K562 (cell line): ENCODE data around the gene ADAD1. TPM values are rescaled to one million over a fixed set of nuclear protein-coding genes. Genes with fewer than 3 reads are reported as not detected.

Experiments
- ATAC-seq: fragments of 200-7000 bp; cut with Tn5 transposase; 3 replicates; pipeline ENCODE4 v1.9.1; 2020; ENCODE audit warnings: moderate library complexity
- BruUV-seq: library from RNA; stranded (reverse); fragments of 400-500 nt; replicated peaks from 2 replicates; lab custom pipeline; 2021; lab: Mats Ljungman, UMichigan
- CTCF ChIA-PET: fragments of 300-600 bp; formaldehyde crosslinking; extraction: SDS; loops from one replicate; lab custom pipeline; 2021; ENCODE audit warnings: low intra/inter-chr PET ratio; lab: Yijun Ruan, JAX
- POLR2A ChIA-PET: fragments of 300-600, 350-650 bp; sonication (Branson Sonifier 250); formaldehyde crosslinking; extraction: SDS; loops from one replicate; lab custom pipeline; 2021; ENCODE audit warnings: antibody characterized with exemption, inconsistent platforms; lab: Yijun Ruan, JAX
- DNase-seq, 4 experiments: peaks; one replicate each; pipeline versions ENCODE4 v3.0.0 to v3.0.0-alpha.2; 2011 to 2018; ENCODE audit warnings: low spot score in 3 of 4, mixed read lengths in 3 of 4; ENCODE audit errors: extremely low read depth in 1 of 4
- FAIRE-seq: peaks from 2 replicates; lab custom pipeline; 2011; peaks lifted over from hg19 to GRCh38; lab: Jason Lieb, UNC
- H2AFZ ChIP-seq: 2 replicates; pipeline ENCODE4 v1.6.0; 2011; ENCODE audit warnings: low read depth, low read length, control low read depth, inconsistent platforms
- H3K27ac ChIP-seq: fragments of 200-600 bp; 3 replicates; pipeline ENCODE4 v1.8.0; 2011; ENCODE audit warnings: low read depth, mild to moderate bottlenecking, control low read depth, inconsistent platforms, low read length, moderate library complexity, mixed read lengths; ENCODE audit errors: extremely low read depth
- H3K27me3 ChIP-seq, 2 experiments: fragments of 300-600 bp in 1 of 2; 2 replicates in 1 of 2; 3 replicates in 1 of 2; pipeline versions ENCODE4 v1.6.0 to v1.8.0; 2011; ENCODE audit warnings: inconsistent platforms in 2 of 2, low read length in 2 of 2, mild to moderate bottlenecking in 1 of 2, mixed read lengths in 1 of 2, moderate library complexity in 1 of 2; ENCODE audit not compliant: control insufficient read depth in 2 of 2, insufficient read depth in 2 of 2
- H3K36me3 ChIP-seq: fragments of 300-600 bp; 3 replicates; pipeline ENCODE4 v1.8.0; 2011; ENCODE audit warnings: mild to moderate bottlenecking, low read length, inconsistent platforms; ENCODE audit not compliant: control insufficient read depth, insufficient read depth
- H3K4me1 ChIP-seq, 2 experiments: fragments of 200-600 bp in 1 of 2; replicated peaks in 1 of 2; 2 replicates in 1 of 2; 3 replicates in 1 of 2; pipeline versions ENCODE4 v1.5.1 to v1.8.0; 2011; ENCODE audit warnings: inconsistent platforms in 2 of 2, low read length in 2 of 2, mild to moderate bottlenecking in 1 of 2, mixed read lengths in 1 of 2, moderate library complexity in 1 of 2; ENCODE audit not compliant: control insufficient read depth in 2 of 2, insufficient read depth in 2 of 2
- H3K4me2 ChIP-seq: 2 replicates; pipeline ENCODE4 v1.6.1; 2011; ENCODE audit warnings: low read length, control low read depth, inconsistent platforms, mixed read lengths; ENCODE audit not compliant: insufficient read depth
- H3K4me3 ChIP-seq: fragments of 200-600 bp; sonication (generic), shearing (Covaris generic); 2 replicates; pipeline ENCODE4 v1.5.1; 2016; ENCODE audit warnings: control low read depth, inconsistent platforms
- H3K79me2 ChIP-seq: fragments of 200-600 bp; 3 replicates; pipeline ENCODE4 v1.8.0; 2011; ENCODE audit warnings: low read length, inconsistent platforms; ENCODE audit not compliant: control insufficient read depth, insufficient read depth
- H3K9ac ChIP-seq, 2 experiments: 2 replicates each; pipeline versions ENCODE4 v1.6.0 to v1.6.1; 2011; ENCODE audit warnings: low read depth in 2 of 2, low read length in 2 of 2, control low read depth in 1 of 2, inconsistent platforms in 1 of 2, mild to moderate bottlenecking in 1 of 2, mixed read lengths in 1 of 2; ENCODE audit not compliant: insufficient read depth in 1 of 2
- H3K9me1 ChIP-seq: one replicate; pipeline ENCODE4 v1.6.0; 2011; ENCODE audit warnings: inconsistent platforms, mild to moderate bottlenecking, low read length, moderate library complexity; ENCODE audit not compliant: control insufficient read depth, insufficient read depth
- H3K9me3 ChIP-seq: replicated peaks from 2 replicates; pipeline ENCODE4 v1.5.1; 2011; ENCODE audit warnings: low read depth, low read length, inconsistent platforms; ENCODE audit not compliant: control insufficient read depth, insufficient read depth
- H4K20me1 ChIP-seq: replicated peaks from 2 replicates; pipeline ENCODE4 v1.6.1; 2011; ENCODE audit warnings: low read length, inconsistent platforms, mixed read lengths; ENCODE audit not compliant: control insufficient read depth, insufficient read depth
- ATF7 ChIP-seq: fragments of 450-650 bp; IDR thresholded peaks from 2 replicates; pipeline ENCODE4 v1.7.1; 2014; ENCODE audit warnings: mild to moderate bottlenecking, moderate library complexity
- CBFA2T3 ChIP-seq: fragments of 450-650 bp; IDR thresholded peaks from 2 replicates; pipeline ENCODE4 v1.6.1; 2017
- CBX3 ChIP-seq, 2 experiments: IDR thresholded peaks; 1 replicate in 1 of 2; 2 replicates in 1 of 2; pipeline ENCODE4 v1.6.1; 2012; ENCODE audit warnings: inconsistent platforms in 2 of 2, low read length in 2 of 2, borderline replicate concordance in 1 of 2, control low read depth in 1 of 2
- CHD2 ChIP-seq: IDR thresholded peaks from 2 replicates; pipeline ENCODE4 v1.6.1; 2011; ENCODE audit warnings: low read depth, low read length
- HNRNPUL1 ChIP-seq: fragments of 200-400 bp; formaldehyde crosslinking; IDR thresholded peaks from 2 replicates; pipeline ENCODE4 v1.6.1; 2017; ENCODE audit warnings: low read length
- SRF ChIP-seq, 2 experiments: fragments of 250-450, 450-650 bp in 1 of 2; sonication (Bioruptor Pico) in 1 of 2; sonication (generic) in 1 of 2; formaldehyde crosslinking; IDR thresholded peaks; 2 replicates each; pipeline versions ENCODE4 v1.5.0 to v1.5.1; 2020 to 2022; ENCODE audit warnings: mild to moderate bottlenecking in 1 of 2, missing genetic modification reagents in 1 of 2
- WGBS: fragments of 100-300 bp; shearing (Covaris generic); methylation state at CpG from one replicate; pipeline ENCODE4 v1.1.6; 2016; ENCODE audit warnings: low coverage, mixed read lengths; ENCODE audit not compliant: insufficient coverage; ENCODE audit errors: missing lambda C conversion rate; 5-methylcytosine and 5-hydroxymethylcytosine counted together
- in situ Hi-C: fragments of 300-500 bp; cut with MboI; formaldehyde crosslinking; loops from 4 replicates; pipeline ENCODE4 v1.15.0; 2018; ENCODE audit warnings: inconsistent platforms, mixed read lengths
- intact Hi-C: fragments of 100-400 bp; cut with micrococcal nuclease; formaldehyde crosslinking; loops from 2 replicates; pipeline ENCODE4 v1.14.2; 2022
- polyA plus RNA-seq, 8 experiments: library from polyadenylated mRNA; depleted of rRNA in 4 of 8; stranded (reverse) in 5 of 8; unstranded in 3 of 8; fragments of >200 nt; fragmentation: Nextera tagmentation in 2 of 8; fragmentation: Illumina TruSeq in 1 of 8; extraction: Ambion mirVana in 2 of 8; extraction: Trizol in 1 of 8; gene quantifications; 2 replicates each; pipeline versions ENCODE4 v1.2.1 to v1.2.3, GENCODE V29; 2011 to 2014; ENCODE audit warnings: inconsistent platforms in 1 of 8, missing spikeins in 1 of 8
- total RNA-seq, 7 experiments: library from RNA; depleted of rRNA in 6 of 7; stranded (reverse); fragments of >200 nt in 6 of 7; fragmentation: Illumina TruSeq in 2 of 7; extraction: Trizol in 2 of 7; gene quantifications; 2 replicates each; pipeline versions ENCODE4 v1.2.1 to v1.2.3, GENCODE V29; 2011 to 2021; ENCODE audit warnings: low replicate concordance in 1 of 7
- TF ChIP-seq, protein P1 (sequence below), 2 experiments: fragments of 450-650 bp; IDR thresholded peaks; 2 replicates each; pipeline ENCODE4 v1.6.1; 2018; ENCODE audit warnings: mild to moderate bottlenecking in 2 of 2, low read depth in 1 of 2; ENCODE audit not compliant: partially characterized antibody in 2 of 2
- TF ChIP-seq, protein P2 (sequence below), 2 experiments: fragments of 450-650 bp; IDR thresholded peaks; 2 replicates each; pipeline ENCODE4 v1.6.1; 2016; ENCODE audit warnings: mild to moderate bottlenecking in 2 of 2, borderline replicate concordance in 1 of 2, low read depth in 1 of 2, moderate library complexity in 1 of 2

ADAD1 gene
- total and polyA plus RNA-seq, 9 of the 15 experiments (the other 6 are each of a cell fraction or from before 2014, with no cell fraction given), result not detected

DNA sequence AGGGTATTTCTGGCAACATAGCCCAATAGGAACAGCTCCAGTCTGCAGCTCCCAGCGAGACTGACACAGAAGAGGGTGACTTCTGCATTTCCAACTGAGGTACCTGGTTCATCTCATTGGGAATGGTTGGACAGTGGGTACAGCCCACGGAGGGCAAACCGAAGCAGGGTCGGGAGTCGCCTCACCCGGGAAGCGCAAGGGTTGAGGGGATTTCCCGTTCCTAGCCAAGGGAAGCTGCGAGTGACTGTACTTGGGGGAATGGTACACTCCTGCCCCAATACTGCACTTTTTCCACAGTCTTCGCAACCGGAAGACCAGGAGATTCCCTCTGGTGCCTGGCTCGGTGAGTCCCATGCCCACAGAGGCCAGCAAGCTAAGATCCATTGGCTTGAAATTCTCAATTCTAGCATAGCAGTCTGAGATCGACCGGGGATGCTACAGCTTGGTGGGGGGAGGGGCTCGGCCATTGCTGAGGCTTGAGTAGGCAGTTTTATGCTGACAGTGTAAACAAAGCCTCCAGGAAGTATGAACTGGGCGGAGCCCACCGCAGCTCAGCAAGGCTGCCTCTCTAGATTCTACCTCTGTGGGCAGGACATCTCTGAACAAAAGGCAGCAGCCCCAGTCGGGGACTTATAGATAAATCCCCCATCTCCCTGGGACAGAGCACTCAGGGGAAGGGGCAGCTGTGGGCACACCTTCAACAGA, 14.0 kb upstream of the ADAD1 start:
- H3K9me1 ChIP-seq, result no peaks in the 10 kb centered on the region
- CTCF ChIA-PET, result no interaction called here
- WGBS, result 55% methylated on average over 13 of the region's 18 CpGs
- H3K4me2 ChIP-seq, result peak overlapping the region; percentile 51
- peak; percentile 90 for FAIRE-seq
- peak overlapping the region; percentile 62 for H3K27ac ChIP-seq
- peak in 2 of 4 experiments; percentile 43 to 70 for DNase-seq
- H3K9ac ChIP-seq, result no peak overlapping the region; a peak in 1 of 4 replicates
- POLR2A ChIA-PET, result interaction anchor here (0.9 kb wide), 1 partner anchor 23 kb away, joined by 4 read pairs; no protein-coding TSS in a partner anchor
- peak; percentile 100 for ATAC-seq
- peak overlapping the region; percentile 73 for H2AFZ ChIP-seq
- peaks cover 3 to 5% of the 10 kb centered on the region in 2 experiments; a peak in 3 of 5 replicates for H3K4me1 ChIP-seq
- peaks cover 4% of the 10 kb centered on the region; the same call in 1 of the 3 replicates for H3K36me3 ChIP-seq
- H3K4me3 ChIP-seq, result no peak overlapping the region
- intact Hi-C loops, result no loop called here
- no peaks in the 10 kb centered on the region for H3K79me2 ChIP-seq
- BruUV-seq, result no TSS peak
- no peaks in the 10 kb centered on the region for H4K20me1 ChIP-seq
- H3K27me3 ChIP-seq, result no peaks in the 10 kb centered on the region
- in situ Hi-C loops, result no loop called here
- H3K9me3 ChIP-seq, result 0 out of 2 replicates have a peak, but pooled peaks cover 2% of the 10 kb centered on the region
- TF ChIP-seq, protein P1, sequence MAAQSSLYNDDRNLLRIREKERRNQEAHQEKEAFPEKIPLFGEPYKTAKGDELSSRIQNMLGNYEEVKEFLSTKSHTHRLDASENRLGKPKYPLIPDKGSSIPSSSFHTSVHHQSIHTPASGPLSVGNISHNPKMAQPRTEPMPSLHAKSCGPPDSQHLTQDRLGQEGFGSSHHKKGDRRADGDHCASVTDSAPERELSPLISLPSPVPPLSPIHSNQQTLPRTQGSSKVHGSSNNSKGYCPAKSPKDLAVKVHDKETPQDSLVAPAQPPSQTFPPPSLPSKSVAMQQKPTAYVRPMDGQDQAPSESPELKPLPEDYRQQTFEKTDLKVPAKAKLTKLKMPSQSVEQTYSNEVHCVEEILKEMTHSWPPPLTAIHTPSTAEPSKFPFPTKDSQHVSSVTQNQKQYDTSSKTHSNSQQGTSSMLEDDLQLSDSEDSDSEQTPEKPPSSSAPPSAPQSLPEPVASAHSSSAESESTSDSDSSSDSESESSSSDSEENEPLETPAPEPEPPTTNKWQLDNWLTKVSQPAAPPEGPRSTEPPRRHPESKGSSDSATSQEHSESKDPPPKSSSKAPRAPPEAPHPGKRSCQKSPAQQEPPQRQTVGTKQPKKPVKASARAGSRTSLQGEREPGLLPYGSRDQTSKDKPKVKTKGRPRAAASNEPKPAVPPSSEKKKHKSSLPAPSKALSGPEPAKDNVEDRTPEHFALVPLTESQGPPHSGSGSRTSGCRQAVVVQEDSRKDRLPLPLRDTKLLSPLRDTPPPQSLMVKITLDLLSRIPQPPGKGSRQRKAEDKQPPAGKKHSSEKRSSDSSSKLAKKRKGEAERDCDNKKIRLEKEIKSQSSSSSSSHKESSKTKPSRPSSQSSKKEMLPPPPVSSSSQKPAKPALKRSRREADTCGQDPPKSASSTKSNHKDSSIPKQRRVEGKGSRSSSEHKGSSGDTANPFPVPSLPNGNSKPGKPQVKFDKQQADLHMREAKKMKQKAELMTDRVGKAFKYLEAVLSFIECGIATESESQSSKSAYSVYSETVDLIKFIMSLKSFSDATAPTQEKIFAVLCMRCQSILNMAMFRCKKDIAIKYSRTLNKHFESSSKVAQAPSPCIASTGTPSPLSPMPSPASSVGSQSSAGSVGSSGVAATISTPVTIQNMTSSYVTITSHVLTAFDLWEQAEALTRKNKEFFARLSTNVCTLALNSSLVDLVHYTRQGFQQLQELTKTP (IDR thresholded peaks at IDR 0.05; ENCODE audit: low read depth in 1 of 2, partially characterized antibody in 2 of 2), result no peak
- 0 out of 2 replicates have a peak, but pooled peaks have one; percentile 10 for TF ChIP-seq ATF7
- 0 out of 3 replicates have a peak, but pooled peaks of 1 of the 2 experiments have one; percentile 28 for TF ChIP-seq CBX3 (IDR thresholded peaks at IDR 0.05; ENCODE audit: borderline replicate concordance in 1 of 2, low read length in 2 of 2)
- TF ChIP-seq CBFA2T3, result peak; percentile 56
- no peak for TF ChIP-seq HNRNPUL1
- 0 out of 2 replicates have a peak, but pooled peaks have one; percentile 35 for TF ChIP-seq CHD2
- no peak for TF ChIP-seq SRF (CRISPR knock-in tag; IDR thresholded peaks at IDR 0.05)
- TF ChIP-seq, protein P2, sequence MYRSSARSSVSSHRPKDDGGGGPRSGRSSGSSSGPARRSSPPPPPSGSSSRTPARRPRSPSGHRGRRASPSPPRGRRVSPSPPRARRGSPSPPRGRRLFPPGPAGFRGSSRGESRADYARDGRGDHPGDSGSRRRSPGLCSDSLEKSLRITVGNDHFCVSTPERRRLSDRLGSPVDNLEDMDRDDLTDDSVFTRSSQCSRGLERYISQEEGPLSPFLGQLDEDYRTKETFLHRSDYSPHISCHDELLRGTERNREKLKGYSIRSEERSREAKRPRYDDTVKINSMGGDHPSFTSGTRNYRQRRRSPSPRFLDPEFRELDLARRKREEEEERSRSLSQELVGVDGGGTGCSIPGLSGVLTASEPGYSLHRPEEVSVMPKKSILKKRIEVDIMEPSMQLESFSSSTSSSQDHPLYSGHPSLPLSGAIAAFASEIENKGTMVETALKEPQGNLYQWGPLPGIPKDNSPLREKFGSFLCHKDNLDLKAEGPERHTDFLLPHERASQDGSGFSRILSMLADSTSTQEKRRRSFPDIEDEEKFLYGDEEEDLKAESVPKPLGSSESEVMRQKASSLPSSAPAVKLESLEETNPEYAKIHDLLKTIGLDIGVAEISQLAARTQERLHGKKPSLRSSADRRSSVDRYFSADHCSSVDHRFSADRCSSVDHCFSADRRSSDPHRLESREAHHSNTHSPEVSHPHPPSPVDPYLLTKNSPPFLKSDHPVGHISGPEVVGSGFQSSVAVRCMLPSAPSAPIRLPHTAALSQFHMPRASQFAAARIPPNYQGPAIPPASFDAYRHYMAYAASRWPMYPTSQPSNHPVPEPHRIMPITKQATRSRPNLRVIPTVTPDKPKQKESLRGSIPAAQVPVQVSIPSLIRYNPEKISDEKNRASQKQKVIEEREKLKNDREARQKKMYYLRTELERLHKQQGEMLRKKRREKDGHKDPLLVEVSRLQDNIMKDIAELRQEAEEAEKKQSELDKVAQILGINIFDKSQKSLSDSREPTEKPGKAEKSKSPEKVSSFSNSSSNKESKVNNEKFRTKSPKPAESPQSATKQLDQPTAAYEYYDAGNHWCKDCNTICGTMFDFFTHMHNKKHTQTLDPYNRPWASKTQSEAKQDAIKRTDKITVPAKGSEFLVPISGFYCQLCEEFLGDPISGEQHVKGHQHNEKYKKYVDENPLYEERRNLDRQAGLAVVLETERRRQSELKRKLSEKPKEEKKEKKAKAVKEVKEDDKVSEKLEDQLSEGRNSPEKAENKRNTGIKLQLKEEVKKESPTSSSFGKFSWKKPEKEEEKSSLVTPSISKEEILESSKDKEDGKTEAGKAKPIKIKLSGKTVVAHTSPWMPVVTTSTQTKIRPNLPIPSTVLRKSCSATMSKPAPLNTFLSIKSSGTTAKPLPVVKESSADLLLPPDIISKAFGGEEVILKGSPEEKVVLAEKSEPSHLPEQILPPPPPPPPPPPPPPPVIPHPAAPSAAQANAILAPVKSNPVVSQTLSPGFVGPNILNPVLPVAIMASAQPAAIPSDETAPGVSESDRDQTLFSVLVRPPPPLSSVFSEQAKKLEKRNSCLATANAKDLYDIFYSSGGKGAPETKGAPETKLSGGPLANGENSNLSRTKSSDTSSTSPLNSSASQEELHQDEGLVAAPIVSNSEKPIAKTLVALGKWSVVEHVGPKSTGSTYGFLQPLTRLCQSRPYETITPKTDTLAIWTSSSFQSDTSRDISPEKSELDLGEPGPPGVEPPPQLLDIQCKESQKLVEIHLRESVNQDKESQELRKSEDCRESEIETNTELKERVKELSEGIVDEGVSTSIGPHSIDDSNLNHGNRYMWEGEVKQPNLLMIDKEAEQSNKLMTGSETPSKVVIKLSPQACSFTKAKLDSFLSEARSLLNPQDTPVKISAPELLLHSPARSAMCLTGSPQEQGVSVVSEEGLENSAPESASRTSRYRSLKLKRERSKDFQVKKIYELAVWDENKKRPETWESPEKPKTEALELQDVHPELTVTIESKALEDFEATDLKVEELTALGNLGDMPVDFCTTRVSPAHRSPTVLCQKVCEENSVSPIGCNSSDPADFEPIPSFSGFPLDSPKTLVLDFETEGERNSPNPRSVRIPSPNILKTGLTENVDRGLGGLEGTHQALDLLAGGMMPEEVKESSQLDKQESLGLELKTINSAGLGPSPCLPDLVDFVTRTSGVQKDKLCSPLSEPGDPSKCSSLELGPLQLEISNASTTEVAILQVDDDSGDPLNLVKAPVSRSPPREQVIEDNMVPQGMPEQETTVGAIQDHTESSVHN (IDR thresholded peaks at IDR 0.05; ENCODE audit: borderline replicate concordance in 1 of 2, low read depth in 1 of 2), result no peak
